ENCODE results near the gene REC114.

DNA sequence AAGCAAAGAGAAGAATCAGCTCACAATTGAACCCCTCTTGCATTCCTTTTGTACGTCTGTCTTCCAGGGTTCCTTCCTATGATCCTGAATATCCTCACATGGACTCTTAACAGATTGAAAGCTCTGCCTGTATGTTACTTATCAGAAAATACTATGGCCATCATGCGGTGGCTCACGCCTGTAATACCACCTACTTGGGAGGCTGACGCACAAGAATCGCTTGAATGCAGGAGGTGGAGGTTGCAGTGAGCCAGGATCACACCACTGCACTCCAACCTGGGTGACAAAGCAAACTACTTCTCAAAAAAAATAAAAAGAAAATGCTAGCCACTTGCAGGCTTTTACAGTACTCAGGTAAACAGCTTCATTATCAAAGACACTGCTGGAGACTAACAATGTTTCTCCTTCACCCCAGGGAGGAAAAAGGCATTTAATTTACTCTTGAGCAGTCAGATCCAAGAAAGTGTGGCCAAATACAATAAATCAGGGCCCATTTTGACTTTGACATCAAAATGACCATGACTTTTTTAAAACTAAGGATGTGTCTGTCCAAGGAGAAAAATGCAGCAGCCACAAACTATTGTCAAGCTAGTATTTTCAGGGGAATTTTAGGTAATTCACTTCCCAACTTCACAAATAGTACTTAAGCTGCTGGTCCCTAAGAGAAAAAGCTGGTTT is 162.9 kb downstream of the REC114 start:
- TF ChIP-seq FOXK2 (IDR thresholded peaks at IDR 0.05) (no peak), FOXM1 (IDR thresholded peaks at IDR 0.05; ENCODE audit: borderline replicate concordance) (no peak), SP1 (IDR thresholded peaks at IDR 0.05) (no peak), TARDBP (IDR thresholded peaks at IDR 0.05) (no peak), BHLHE40 (IDR thresholded peaks at IDR 0.05; ENCODE audit: borderline replicate concordance) (no peak), FOXA1 (IDR thresholded peaks at IDR 0.05) (no peak), L3MBTL2 (conservative IDR thresholded peaks at IDR 0.05) (no peak), CTBP1 (IDR thresholded peaks at IDR 0.05; ENCODE audit: borderline replicate concordance) (no peak)
- TF ChIP-seq, protein P1, sequence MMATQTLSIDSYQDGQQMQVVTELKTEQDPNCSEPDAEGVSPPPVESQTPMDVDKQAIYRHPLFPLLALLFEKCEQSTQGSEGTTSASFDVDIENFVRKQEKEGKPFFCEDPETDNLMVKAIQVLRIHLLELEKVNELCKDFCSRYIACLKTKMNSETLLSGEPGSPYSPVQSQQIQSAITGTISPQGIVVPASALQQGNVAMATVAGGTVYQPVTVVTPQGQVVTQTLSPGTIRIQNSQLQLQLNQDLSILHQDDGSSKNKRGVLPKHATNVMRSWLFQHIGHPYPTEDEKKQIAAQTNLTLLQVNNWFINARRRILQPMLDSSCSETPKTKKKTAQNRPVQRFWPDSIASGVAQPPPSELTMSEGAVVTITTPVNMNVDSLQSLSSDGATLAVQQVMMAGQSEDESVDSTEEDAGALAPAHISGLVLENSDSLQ (IDR thresholded peaks at IDR 0.05): peak; percentile 64

Measured in HEK293T (cell line).